Neutrophil (primary cell): Measurements from ENCODE around the gene TCF12.

Source experiments
- H3K27ac ChIP-seq: fragments of 200-600 bp; sonication (generic); 2 replicates; pipeline ENCODE4 v1.5.1; 2016; ENCODE audit warnings: mild to moderate bottlenecking, moderate library complexity
- H3K27me3 ChIP-seq: fragments of 200-600 bp; sonication (generic); 2 replicates; pipeline ENCODE4 v1.6.0; 2016; ENCODE audit warnings: mild to moderate bottlenecking
- H3K36me3 ChIP-seq: fragments of 200-600 bp; sonication (generic); 2 replicates; pipeline ENCODE4 v1.5.1; 2017
- H3K4me1 ChIP-seq, 2 experiments: fragments of 200-600 bp in 1 of 2; sonication (generic) in 1 of 2; 1 replicate in 1 of 2; 2 replicates in 1 of 2; pipeline versions ENCODE4 v1.5.1 to v1.6.1; 2013 to 2016; ENCODE audit warnings: low read depth in 1 of 2, low read length in 1 of 2, mild to moderate bottlenecking in 1 of 2, moderate library complexity in 1 of 2; ENCODE audit not compliant: control insufficient read depth in 1 of 2, insufficient read depth in 1 of 2
- H3K4me3 ChIP-seq, 2 experiments: fragments of 200-600 bp in 1 of 2; sonication (generic) in 1 of 2; 1 replicate in 1 of 2; 2 replicates in 1 of 2; pipeline ENCODE4 v1.5.1; 2013 to 2016; ENCODE audit warnings: low read depth in 1 of 2, low read length in 1 of 2, mild to moderate bottlenecking in 1 of 2, moderate library complexity in 1 of 2
- H3K9me3 ChIP-seq: fragments of 200-600 bp; sonication (generic); 2 replicates; pipeline ENCODE4 v1.5.1; 2016
- CTCF ChIP-seq: fragments of 200-600 bp; sonication (generic); IDR thresholded peaks from 2 replicates; pipeline ENCODE4 v1.5.1; 2016; ENCODE audit warnings: antibody characterized with exemption

Gene TCF12

GRCh38 chr15:56939257-56939656, 20.8 kb downstream of the TCF12 start:
- no peak overlapping the region for H3K27ac ChIP-seq
- H3K4me1 ChIP-seq, result peaks cover 14 to 35% of the 10 kb centered on the region in 2 experiments
- no peaks in the 10 kb centered on the region for H3K36me3 ChIP-seq
- no peaks in the 10 kb centered on the region for H3K9me3 ChIP-seq
- no peaks in the 10 kb centered on the region for H3K27me3 ChIP-seq
- TF ChIP-seq CTCF, result no peak
- H3K4me3 ChIP-seq, result no peak overlapping the region

GRCh38 chr15:56940388-56940787, 21.9 kb downstream of the TCF12 start:
- TF ChIP-seq CTCF, result no peak
- H3K9me3 ChIP-seq, result no peaks in the 10 kb centered on the region

DNA sequence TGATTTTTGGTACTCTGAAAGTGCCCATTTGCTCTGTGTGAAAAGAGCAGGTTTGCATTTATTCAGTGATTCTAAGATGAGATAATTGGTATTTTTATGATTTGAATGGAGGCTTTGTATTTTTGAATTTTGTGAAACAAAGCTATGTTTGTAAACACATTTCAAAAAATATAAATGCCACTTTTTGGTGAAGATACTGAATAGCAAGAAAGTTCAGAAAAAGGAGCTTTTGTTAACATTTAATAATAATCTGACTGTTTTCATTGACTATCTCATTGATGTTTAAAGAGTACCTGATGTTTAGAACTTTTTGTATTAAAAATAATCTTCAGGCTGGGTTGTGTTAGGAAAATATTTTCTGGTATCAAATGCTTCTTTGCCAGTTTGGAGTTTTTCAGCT, 23.7 kb downstream of the TCF12 start:
- TF ChIP-seq CTCF, result no peak
- Histone ChIP-seq H3K4me1 (peaks cover 14 to 40% of the 10 kb centered on the region in 2 experiments), H3K4me3 (no peak overlapping the region), H3K27me3 (no peaks in the 10 kb centered on the region), H3K36me3 (no peaks in the 10 kb centered on the region), H3K27ac (no peak overlapping the region), H3K9me3 (no peaks in the 10 kb centered on the region)

More at GRCh38 chr15:56940388-56940787, 21.9 kb downstream of the TCF12 start:
- H3K36me3 ChIP-seq, result no peaks in the 10 kb centered on the region
- no peak overlapping the region for H3K27ac ChIP-seq
- H3K4me3 ChIP-seq, result no peak overlapping the region
- no peaks in the 10 kb centered on the region for H3K27me3 ChIP-seq
- H3K4me1 ChIP-seq, result peaks cover 14 to 40% of the 10 kb centered on the region in 2 experiments

GRCh38 chr15:56943403-56943802, 25.0 kb downstream of the TCF12 start:
- H3K27ac ChIP-seq, result peak overlapping the region; percentile 43
- H3K27me3 ChIP-seq, result no peaks in the 10 kb centered on the region
- TF ChIP-seq CTCF, result no peak

GRCh38 chr15:56944485-56944884, 26.0 kb downstream of the TCF12 start:
- Histone ChIP-seq H3K9me3 (no peaks in the 10 kb centered on the region), H3K27ac (no peak overlapping the region), H3K4me1 (peaks cover 14 to 38% of the 10 kb centered on the region in 2 experiments), H3K4me3 (no peak overlapping the region), H3K36me3 (no peaks in the 10 kb centered on the region), H3K27me3 (no peaks in the 10 kb centered on the region)
- no peak for TF ChIP-seq CTCF

More at GRCh38 chr15:56943403-56943802, 25.0 kb downstream of the TCF12 start:
- Histone ChIP-seq H3K36me3 (no peaks in the 10 kb centered on the region), H3K4me1 (peaks cover 14 to 40% of the 10 kb centered on the region in 2 experiments), H3K9me3 (no peaks in the 10 kb centered on the region), H3K4me3 (no peak overlapping the region)

- peaks cover 14 to 30% of the 10 kb centered on the region in 2 experiments for H3K4me1 ChIP-seq
These were observed 27.7 kb downstream of the TCF12 start for GRCh38 chr15:56946150-56946549.

More at GRCh38 chr15:56946150-56946549, 27.7 kb downstream of the TCF12 start:
- H3K27me3 ChIP-seq, result no peaks in the 10 kb centered on the region
- H3K4me3 ChIP-seq, result no peak overlapping the region
- no peak overlapping the region for H3K27ac ChIP-seq
- TF ChIP-seq CTCF, result no peak
- no peaks in the 10 kb centered on the region for H3K36me3 ChIP-seq
- H3K9me3 ChIP-seq, result no peaks in the 10 kb centered on the region
